ENCODE data around the gene SFRP4.

Gene SFRP4

DNA sequence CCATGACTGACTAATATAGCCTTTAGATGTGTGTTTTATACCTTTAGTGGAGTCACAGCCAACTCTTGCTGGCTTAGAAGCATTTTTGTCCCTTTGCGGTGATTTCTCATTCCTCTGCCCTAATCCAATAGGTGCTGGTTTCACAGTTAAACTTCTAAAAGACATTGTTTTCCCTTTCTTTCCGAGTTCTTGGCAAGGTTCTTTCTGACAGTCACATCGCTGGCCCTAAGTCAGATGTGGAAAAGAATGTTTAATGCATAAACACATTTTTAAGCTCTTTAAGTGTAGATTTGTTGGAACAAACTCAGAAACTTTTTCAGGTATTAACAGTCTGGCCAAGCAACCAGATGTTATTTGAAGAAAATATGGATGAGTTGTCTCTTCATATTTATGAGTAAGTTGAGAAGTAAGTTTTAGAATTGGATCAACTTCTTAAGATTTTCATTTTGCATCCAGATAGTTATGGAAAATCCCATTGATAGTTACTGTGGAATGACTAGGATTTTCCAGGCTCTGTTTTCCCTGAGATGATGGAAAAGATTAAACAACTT lies 7.9 kb upstream of the SFRP4 start:
- DNase-seq: no peak

DNA sequence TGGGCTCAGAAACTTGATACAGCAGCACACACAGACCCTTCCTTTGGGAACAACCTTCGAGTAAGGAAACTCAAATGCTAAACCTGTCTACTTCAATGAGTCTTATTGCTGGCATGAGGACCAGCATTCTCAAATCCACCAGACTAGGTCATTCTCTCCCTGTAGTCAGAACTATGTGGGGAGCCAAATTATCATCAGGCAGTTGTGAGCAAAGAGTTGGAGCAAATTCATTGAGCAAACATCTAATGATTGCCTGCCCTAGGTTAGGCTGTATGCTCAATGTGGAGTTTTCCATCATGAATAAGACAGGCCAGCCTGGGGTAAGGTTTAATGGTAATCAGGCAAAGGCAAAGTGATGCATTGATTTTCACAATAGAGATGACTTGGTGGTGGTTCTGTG lies 7.4 kb upstream of the SFRP4 start:
- DNase-seq: no peak

DNA sequence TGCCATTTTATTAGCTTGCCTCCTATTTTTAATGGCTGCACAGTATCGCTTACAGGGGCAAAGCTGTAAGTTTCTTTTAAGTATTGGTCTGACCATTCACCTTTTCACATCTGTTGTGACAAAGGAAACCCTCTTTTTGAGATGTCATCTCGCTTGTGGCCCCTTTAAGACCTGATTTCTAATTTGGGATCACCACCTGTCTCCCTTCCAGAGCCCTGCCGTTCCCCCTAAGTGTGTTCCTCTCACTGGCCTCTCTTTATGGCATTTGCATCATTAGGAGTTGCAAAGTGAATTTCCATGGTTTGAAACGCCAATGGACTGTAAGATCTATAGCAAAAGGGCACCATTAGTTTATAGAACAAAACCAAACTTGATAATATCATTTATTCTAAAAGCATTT lies 5.3 kb upstream of the SFRP4 start:
- DNase-seq: no peak

DNA sequence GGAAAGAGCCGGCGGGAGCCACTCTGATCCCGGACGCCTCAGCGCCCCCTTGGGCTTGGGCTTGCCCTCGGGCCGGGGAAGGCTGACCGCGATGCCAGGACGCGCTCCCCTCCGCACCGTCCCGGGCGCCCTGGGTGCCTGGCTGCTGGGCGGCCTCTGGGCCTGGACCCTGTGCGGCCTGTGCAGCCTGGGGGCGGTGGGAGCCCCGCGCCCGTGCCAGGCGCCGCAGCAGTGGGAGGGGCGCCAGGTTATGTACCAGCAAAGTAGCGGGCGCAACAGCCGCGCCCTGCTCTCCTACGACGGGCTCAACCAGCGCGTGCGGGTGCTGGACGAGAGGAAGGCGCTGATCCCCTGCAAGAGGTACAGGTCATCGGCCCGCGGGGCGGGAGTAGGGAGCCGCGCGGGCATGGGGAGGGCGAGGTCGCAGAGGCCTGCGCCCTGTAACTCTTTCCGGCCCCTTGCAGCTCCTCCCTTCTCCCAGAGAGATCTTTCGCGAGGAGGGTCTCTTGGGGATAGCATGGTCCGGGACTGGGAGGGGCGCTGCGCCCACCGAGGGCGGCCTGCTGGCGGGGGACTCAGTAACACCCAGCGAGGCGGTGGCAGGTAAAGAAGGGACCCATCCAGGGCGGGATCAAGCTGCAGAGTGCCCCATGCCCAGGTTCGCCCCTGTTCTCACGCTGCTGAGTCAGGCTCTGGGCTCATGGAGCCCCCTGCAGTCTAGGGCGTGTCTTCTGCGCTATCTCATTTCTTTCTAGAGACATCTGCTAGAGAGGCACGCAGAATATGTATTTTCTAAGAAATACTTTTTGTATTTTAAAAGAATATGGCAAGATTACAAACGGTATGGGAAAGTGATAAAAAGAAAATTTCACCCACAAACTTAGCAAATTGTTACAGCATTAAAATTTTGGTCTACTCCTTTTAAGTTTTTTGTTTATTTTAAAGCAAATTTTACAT lies 4.5 kb upstream of the SFRP4 start:
- no peak for DNase-seq

DNA sequence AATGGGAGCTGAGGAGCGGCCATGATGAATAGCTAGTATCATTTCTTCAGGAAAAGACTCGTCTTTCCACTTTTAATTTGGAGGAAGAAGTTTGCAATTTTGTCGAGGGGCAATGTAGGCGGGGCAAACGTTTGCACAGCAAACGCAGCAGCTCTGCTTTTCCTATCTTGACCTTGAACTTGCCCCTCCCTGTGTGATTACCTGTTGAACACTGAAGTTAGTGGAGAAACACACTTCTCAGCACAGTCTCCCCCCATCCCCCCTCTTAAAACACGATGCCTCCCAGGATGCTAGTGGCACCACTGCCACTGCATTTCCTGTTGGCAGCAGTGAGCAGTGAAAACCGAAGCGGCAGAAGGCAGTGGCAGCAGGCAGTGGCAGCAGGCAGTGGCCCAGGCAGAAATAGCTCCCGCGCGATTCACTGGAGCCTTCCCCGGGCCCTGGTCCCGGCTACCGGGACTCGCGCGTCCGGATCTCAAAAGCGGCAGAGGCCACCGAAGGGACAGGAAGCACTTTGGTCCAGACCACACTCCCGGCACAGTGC lies 3.8 kb upstream of the SFRP4 start, which contains the start of gene EPDR1:
Gene EPDR1, plus strand, starts transcription at position 336 of the 544 bp plus-strand sequence. CDS start 300 bp downstream, outside the sequence.
- DNase-seq: peak; percentile 10

DNA sequence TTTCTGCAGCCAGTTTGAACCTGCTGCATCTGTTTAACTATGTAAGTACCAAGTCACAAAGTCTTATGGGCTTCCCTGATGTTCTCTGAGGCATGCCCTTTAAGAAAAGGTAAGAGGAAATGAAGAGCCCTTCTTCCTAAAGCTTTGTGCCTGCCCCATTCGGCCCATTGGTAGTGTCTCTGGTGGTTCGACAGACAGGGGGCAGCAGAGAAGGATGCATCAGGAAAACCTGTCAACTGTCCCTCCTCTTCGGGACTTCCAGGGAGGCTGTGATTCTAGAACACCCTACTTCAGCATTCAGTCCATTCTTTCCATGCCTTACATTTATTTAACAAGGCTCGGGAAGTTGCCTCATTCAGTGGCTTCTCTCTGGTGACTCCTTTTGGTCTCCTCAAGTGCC lies 1.9 kb upstream of the SFRP4 start:
- DNase-seq: no peak

DNA sequence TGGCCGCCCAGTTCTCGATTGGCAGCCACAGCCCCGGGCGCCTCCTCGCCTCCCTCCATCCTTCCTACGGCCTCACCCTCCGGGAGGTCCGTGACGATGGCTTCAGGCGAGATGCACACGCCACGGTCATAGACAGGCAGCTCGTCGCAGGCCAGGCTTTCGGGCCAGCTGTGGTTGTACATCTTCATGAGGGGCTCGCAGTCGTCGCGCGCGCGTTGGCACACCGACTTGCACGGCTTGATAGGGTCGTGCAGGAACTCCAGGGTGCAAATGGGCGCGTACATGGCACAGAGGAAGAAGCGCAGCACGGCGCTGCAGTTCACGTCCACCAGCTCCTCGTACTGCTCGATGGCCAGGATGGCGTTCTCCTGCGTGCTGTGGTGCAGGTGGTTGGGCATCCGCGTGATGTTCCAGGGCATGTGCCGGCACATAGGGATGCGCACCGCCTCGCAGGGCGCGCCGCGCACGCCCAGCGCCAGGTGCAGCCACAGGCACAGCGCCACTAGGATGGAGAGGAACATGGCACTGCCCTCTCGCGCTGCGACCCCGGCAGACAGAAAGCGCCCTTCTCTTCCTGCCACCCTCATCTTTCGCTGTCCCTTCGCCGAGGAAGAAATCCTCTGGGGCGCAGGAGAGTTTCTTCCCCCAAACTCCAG lies 472 bp downstream of the SFRP4 start:
- no peak for DNase-seq

DNA sequence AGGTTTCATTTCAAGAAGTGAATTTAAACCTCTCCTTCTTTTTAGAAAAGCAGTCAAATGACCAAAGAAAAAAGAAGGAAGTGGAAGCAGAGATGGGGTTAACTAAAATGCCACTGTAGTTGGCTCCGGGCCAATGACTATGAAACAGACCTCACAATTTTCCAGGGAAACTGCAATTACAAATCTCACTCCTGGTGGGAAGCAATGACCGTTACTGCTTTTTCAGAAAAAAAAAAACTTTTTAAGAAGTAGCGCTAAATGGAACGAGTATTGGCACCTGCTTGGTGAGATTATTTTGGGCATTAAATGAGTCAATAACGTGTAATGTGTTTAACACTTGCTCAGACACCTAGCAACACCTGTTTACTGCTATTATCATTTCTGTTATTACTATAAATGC lies 1.2 kb downstream of the SFRP4 start:
- DNase-seq: no peak

DNA sequence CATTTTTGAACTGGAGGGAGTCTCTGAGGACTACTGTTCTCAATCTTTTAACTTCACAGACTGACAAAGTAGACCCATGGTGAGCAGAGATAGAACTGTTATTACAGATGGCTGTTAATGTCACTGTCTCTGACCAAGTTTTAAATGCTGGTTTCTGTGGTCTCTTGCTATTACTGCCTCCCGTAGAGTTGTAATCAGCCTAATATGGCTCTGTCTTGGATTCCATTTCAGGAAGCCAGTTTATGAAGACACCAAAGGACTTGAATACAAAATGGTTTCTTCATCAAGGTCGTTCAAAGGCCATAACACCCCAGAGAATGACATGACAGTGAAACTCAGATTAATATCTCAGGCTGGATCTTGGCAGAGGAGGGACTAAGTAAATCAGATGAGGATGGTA lies 3.9 kb downstream of the SFRP4 start:
- DNase-seq: no peak

DNA sequence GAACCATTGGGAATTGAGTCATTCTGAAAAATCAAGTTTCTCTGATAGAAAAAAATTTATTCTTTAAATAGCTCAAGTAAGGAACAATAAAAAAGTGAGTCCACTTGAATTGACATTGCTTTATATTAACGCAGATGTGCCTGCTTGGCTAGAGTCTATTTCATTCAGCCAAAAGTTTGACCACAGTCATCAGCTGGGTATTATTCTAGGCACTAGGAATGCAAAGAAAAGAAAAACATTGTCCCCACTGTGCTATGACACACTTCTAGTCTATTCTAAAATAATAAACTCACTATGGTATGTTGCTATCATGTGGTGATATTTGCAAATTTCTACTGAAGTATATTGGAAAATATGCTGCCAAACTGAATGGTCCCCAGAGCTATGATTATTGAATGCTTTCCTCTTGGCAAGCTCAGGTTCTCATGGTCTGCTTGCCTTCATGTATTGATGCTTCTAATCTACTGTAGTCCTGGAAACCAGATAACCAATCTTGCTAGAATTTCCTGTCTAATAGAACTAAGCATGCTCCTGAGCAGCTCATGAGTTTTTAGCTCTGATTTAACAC lies 8.3 kb downstream of the SFRP4 start:
- DNase-seq: no peak

DNA sequence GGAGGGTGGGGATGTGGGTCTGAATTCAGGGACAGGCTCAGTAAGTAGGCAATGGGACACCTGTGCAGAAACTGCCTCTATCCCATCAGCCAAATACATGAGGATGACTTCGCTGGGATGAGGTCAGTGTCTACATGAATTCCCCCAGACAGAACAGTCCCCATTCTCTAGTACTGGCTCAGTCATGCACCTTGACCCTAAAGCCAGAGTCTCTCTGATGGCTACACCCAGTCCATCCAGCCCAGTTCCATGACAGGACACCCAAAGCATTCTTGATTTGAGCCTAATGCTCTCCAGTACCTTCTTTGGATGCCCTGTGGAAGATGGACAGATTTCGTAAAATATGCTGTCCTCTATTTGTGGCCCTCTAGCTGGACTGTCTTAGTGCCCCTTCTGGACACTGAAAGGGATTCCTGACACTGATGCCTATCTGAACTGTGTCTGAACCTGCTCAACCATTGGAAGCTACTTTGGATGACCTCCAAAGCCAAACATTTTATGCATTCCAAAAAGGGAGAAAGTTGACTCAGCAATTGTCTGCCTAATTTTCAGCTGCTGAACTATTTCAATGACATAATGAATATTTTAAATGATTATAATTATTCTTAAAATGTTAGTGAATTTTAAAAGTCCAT lies 14.6 kb downstream of the SFRP4 start:
- DNase-seq: no peak

DNA sequence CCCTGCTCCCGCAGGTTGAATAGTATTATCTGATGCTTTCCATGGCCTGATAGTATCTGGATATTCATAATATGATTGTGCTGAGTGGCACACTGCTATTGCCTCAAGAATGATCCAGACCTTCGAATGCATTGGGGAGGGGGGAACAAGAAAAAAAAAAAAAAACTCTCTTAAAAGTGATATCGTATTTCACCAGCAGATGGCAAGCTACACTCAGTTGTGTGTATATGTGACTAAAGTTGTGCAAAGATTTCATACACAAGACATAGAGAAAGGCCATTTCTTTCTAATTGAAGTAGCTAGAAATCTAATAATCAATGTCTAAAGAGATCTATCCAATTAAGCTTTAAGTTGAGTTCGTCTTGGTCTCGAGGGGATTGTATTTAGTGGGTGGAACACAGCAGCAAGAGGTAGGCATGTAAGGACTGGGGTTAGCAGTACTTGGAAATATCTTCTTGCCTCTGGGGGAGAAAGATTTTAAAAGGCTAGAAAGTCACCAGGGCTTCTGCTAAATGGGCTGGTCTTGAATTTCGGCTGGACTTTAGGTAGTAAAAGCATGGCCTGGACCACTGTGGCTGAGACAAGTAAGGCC lies 15.3 kb downstream of the SFRP4 start:
- no peak for DNase-seq

DNA sequence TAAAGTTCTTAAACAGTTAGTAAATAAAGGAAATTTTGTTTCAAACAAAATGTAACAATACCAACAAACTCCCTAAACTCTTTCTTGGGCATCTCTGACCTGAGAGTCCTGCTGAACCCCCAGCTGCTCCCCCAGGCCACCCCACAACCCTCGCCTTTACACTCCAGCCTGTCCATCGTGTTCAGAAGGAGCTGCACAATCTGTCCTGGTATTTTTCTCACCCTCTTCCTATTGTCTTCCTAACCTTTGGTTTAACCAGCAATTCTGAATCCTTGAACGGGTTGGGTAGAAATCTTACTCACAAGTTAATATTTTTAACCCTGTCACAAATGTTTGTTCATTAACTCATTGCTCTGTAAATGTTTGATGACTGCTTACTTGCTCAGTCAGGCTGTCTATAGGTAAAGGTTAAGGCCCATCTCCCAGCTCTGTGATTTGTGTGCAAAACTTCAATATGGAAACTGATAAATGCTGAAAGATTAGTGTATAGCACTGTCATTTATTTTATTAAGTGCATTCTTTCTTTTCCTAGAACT lies 16.8 kb downstream of the SFRP4 start:
- DNase-seq: no peak

DNA sequence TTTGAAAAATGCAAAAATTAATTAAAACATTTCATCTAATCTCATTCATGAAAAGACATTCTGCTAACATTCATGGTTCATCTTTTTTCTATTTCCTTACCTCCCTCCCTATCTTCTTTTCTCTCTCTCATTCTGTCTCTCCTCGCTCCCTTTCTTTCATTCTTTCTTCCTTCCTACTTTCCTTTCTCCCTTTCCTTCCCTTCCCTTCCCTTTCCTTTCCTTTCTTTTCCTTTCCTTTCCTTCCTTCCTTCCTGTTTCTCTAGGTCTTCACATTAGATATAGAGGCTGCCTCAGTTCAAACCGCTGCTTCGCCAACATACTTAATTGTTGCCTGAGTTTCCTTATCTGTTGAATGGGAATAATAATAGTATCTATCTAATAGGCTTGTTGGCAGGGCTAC lies 21.9 kb downstream of the SFRP4 start:
- DNase-seq: no peak

DNA sequence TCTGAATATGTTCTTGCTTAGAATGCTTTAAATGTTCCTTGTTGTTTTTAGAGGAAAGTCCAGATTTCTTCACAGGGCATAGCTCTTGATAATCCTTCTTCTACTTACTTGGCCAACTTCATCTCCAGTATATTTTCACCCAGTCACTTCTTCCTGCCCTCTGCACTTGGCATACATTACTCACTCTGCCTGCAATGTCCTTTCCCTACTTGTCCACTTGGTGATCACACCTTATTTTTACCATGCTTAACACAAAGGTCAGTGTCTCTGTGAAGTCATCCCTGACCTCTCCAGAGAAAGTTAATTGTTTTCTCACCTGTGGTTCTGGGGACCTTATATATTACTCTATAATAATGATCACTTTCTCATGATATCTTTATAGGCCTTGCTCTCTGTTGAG lies 23.3 kb downstream of the SFRP4 start:
- no peak for DNase-seq

DNA sequence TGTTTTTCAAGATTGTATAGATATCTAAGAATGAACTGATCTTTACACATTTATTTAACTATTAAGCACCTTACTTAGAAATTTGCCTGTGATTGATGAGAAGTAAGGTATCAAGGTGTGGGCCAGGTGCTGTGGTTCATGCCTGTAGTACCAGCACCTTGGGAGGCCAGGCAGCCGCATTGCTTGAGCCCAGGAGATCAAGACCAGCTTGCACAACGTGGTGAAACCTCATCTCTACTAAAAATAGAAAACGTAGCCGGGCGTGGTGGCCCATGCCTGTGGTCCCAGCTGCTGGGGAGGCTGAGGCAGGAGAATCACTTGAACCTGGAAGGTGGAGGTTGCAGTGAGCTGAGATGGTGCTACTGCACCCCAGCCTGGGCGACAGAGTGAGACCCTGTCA lies 34.5 kb downstream of the SFRP4 start:
- DNase-seq: no peak
